ENCODE results near the gene CACNB2.

The CACNB2 gene

GRCh38 chr10:18293536-18294510, 153.6 kb downstream of the CACNB2 start:
- TF ChIP-seq POLR2A (IDR thresholded peaks at IDR 0.05; ENCODE audit: extremely low read depth, insufficient read length) (no peak), MYC (IDR thresholded peaks at IDR 0.05; ENCODE audit: low read depth, low read length) (no peak), MAX (IDR thresholded peaks at IDR 0.05; ENCODE audit: low read depth, low read length) (no peak), CTCF (IDR thresholded peaks at IDR 0.05; ENCODE audit: low read depth, low read length) (no peak)
- no peak for DNase-seq (ENCODE audit: low read depth)
- no peak overlapping the region for H3K4me3 ChIP-seq (ENCODE audit: low read depth, low read length)

GRCh38 chr10:18294633-18295032, 154.4 kb downstream of the CACNB2 start:
- DNase-seq (ENCODE audit: low read depth): no peak
- H3K4me3 ChIP-seq (ENCODE audit: low read depth, low read length): no peak overlapping the region
- no peak for TF ChIP-seq POLR2A (IDR thresholded peaks at IDR 0.05; ENCODE audit: extremely low read depth, insufficient read length)

GRCh38 chr10:18297659-18298058, 157.4 kb downstream of the CACNB2 start:
- no peak for TF ChIP-seq CTCF (IDR thresholded peaks at IDR 0.05; ENCODE audit: low read depth, low read length)
- no peak for TF ChIP-seq MAX (IDR thresholded peaks at IDR 0.05; ENCODE audit: low read depth, low read length)
- no peak for TF ChIP-seq MYC (IDR thresholded peaks at IDR 0.05; ENCODE audit: low read depth, low read length)
- TF ChIP-seq POLR2A (IDR thresholded peaks at IDR 0.05; ENCODE audit: extremely low read depth, insufficient read length): no peak
- H3K4me3 ChIP-seq (ENCODE audit: low read depth, low read length): no peak overlapping the region

GRCh38 chr10:18298256-18298655, 158.0 kb downstream of the CACNB2 start:
- TF ChIP-seq POLR2A (IDR thresholded peaks at IDR 0.05; ENCODE audit: extremely low read depth, insufficient read length) (no peak), MAX (IDR thresholded peaks at IDR 0.05; ENCODE audit: low read depth, low read length) (no peak), MYC (IDR thresholded peaks at IDR 0.05; ENCODE audit: low read depth, low read length) (no peak), CTCF (IDR thresholded peaks at IDR 0.05; ENCODE audit: low read depth, low read length) (no peak)
- no peak for DNase-seq (ENCODE audit: low read depth)

More at GRCh38 chr10:18297659-18298058, 157.4 kb downstream of the CACNB2 start:
- DNase-seq (ENCODE audit: low read depth): no peak

GRCh38 chr10:18303851-18304801, 163.9 kb downstream of the CACNB2 start:
- no peak for TF ChIP-seq MAX (IDR thresholded peaks at IDR 0.05; ENCODE audit: low read depth, low read length)
- TF ChIP-seq MYC (IDR thresholded peaks at IDR 0.05; ENCODE audit: low read depth, low read length): no peak
- TF ChIP-seq POLR2A (IDR thresholded peaks at IDR 0.05; ENCODE audit: extremely low read depth, insufficient read length): no peak
- no peak for TF ChIP-seq CTCF (IDR thresholded peaks at IDR 0.05; ENCODE audit: low read depth, low read length)
- peak; percentile 4 for DNase-seq (ENCODE audit: low read depth)
- H3K4me3 ChIP-seq (ENCODE audit: low read depth, low read length): no peak overlapping the region

More at GRCh38 chr10:18298256-18298655, 158.0 kb downstream of the CACNB2 start:
- H3K4me3 ChIP-seq (ENCODE audit: low read depth, low read length): no peak overlapping the region

Data from NB4 (cell line).